Measurements from ENCODE around the gene KIAA1328.

KIAA1328 gene

GRCh38 chr18:36829362-36830157, 633 bp downstream of the KIAA1328 start:
- H3K36me3 ChIP-seq (ENCODE audit: control insufficient read depth, insufficient read depth, low read length), result no peaks in the 10 kb centered on the region
- no peaks in the 10 kb centered on the region for H3K27me3 ChIP-seq (ENCODE audit: control insufficient read depth, insufficient read depth, low read length)
- peak overlapping the region; percentile 80 for H3K27ac ChIP-seq (ENCODE audit: low read depth, low read length)
- H3K4me3 ChIP-seq (ENCODE audit: low read length), result peak overlapping the region; percentile 100
- H3K9ac ChIP-seq (ENCODE audit: low read length), result peak overlapping the region; percentile 88
- H3K4me1 ChIP-seq (ENCODE audit: control insufficient read depth, insufficient read depth, low read length), result peaks cover 8% of the 10 kb centered on the region

- Histone ChIP-seq H3K27ac (ENCODE audit: low read depth, low read length) (no peak overlapping the region), H3K27me3 (ENCODE audit: control insufficient read depth, insufficient read depth, low read length) (no peaks in the 10 kb centered on the region), H3K4me1 (ENCODE audit: control insufficient read depth, insufficient read depth, low read length) (peaks cover 8% of the 10 kb centered on the region), H3K4me3 (ENCODE audit: low read length) (peak overlapping the region; percentile 100), H3K36me3 (ENCODE audit: control insufficient read depth, insufficient read depth, low read length) (no peaks in the 10 kb centered on the region), H3K9ac (ENCODE audit: low read length) (no peak overlapping the region)
Observed at GRCh38 chr18:36830158-36830495, 1.2 kb downstream of the KIAA1328 start.

- no peaks in the 10 kb centered on the region for H3K27me3 ChIP-seq (ENCODE audit: control insufficient read depth, insufficient read depth, low read length)
- no peak overlapping the region for H3K27ac ChIP-seq (ENCODE audit: low read depth, low read length)
- no peaks in the 10 kb centered on the region for H3K36me3 ChIP-seq (ENCODE audit: control insufficient read depth, insufficient read depth, low read length)
- H3K9ac ChIP-seq (ENCODE audit: low read length), result no peak overlapping the region
- peaks cover 8% of the 10 kb centered on the region for H3K4me1 ChIP-seq (ENCODE audit: control insufficient read depth, insufficient read depth, low read length)
- H3K4me3 ChIP-seq (ENCODE audit: low read length), result no peak overlapping the region
Observed at GRCh38 chr18:36831139-36831538, 2.2 kb downstream of the KIAA1328 start.

GRCh38 chr18:36833120-36833519, 4.2 kb downstream of the KIAA1328 start:
- Histone ChIP-seq H3K9ac (ENCODE audit: low read length) (no peak overlapping the region), H3K4me1 (ENCODE audit: control insufficient read depth, insufficient read depth, low read length) (peaks cover 8% of the 10 kb centered on the region), H3K27me3 (ENCODE audit: control insufficient read depth, insufficient read depth, low read length) (no peaks in the 10 kb centered on the region), H3K36me3 (ENCODE audit: control insufficient read depth, insufficient read depth, low read length) (no peaks in the 10 kb centered on the region), H3K27ac (ENCODE audit: low read depth, low read length) (no peak overlapping the region), H3K4me3 (ENCODE audit: low read length) (no peak overlapping the region)

- Histone ChIP-seq H3K4me3 (ENCODE audit: low read length) (no peak overlapping the region), H3K27ac (ENCODE audit: low read depth, low read length) (no peak overlapping the region), H3K27me3 (ENCODE audit: control insufficient read depth, insufficient read depth, low read length) (no peaks in the 10 kb centered on the region), H3K9ac (ENCODE audit: low read length) (no peak overlapping the region), H3K4me1 (ENCODE audit: control insufficient read depth, insufficient read depth, low read length) (no peaks in the 10 kb centered on the region), H3K36me3 (ENCODE audit: control insufficient read depth, insufficient read depth, low read length) (no peaks in the 10 kb centered on the region)
Observed at GRCh38 chr18:36835927-36836326, 7.0 kb downstream of the KIAA1328 start.

GRCh38 chr18:36839835-36840234, 10.9 kb downstream of the KIAA1328 start:
- H3K4me3 ChIP-seq (ENCODE audit: low read length), result no peak overlapping the region
- no peaks in the 10 kb centered on the region for H3K27me3 ChIP-seq (ENCODE audit: control insufficient read depth, insufficient read depth, low read length)
- H3K36me3 ChIP-seq (ENCODE audit: control insufficient read depth, insufficient read depth, low read length), result no peaks in the 10 kb centered on the region
- no peak overlapping the region for H3K9ac ChIP-seq (ENCODE audit: low read length)
- H3K27ac ChIP-seq (ENCODE audit: low read depth, low read length), result no peak overlapping the region
- no peaks in the 10 kb centered on the region for H3K4me1 ChIP-seq (ENCODE audit: control insufficient read depth, insufficient read depth, low read length)

GRCh38 chr18:36843199-36843598, 14.3 kb downstream of the KIAA1328 start:
- H3K27ac ChIP-seq (ENCODE audit: low read depth, low read length), result no peak overlapping the region
- H3K4me1 ChIP-seq (ENCODE audit: control insufficient read depth, insufficient read depth, low read length), result no peaks in the 10 kb centered on the region
- no peaks in the 10 kb centered on the region for H3K27me3 ChIP-seq (ENCODE audit: control insufficient read depth, insufficient read depth, low read length)
- H3K36me3 ChIP-seq (ENCODE audit: control insufficient read depth, insufficient read depth, low read length), result no peaks in the 10 kb centered on the region
- H3K4me3 ChIP-seq (ENCODE audit: low read length), result no peak overlapping the region
- H3K9ac ChIP-seq (ENCODE audit: low read length), result no peak overlapping the region

- no peaks in the 10 kb centered on the region for H3K27me3 ChIP-seq (ENCODE audit: control insufficient read depth, insufficient read depth, low read length)
- H3K4me3 ChIP-seq (ENCODE audit: low read length), result no peak overlapping the region
- H3K9ac ChIP-seq (ENCODE audit: low read length), result no peak overlapping the region
- no peaks in the 10 kb centered on the region for H3K36me3 ChIP-seq (ENCODE audit: control insufficient read depth, insufficient read depth, low read length)
- H3K4me1 ChIP-seq (ENCODE audit: control insufficient read depth, insufficient read depth, low read length), result no peaks in the 10 kb centered on the region
- H3K27ac ChIP-seq (ENCODE audit: low read depth, low read length), result no peak overlapping the region
Observed at GRCh38 chr18:36843784-36844183, 14.9 kb downstream of the KIAA1328 start.

GRCh38 chr18:36848609-36849008, 19.7 kb downstream of the KIAA1328 start:
- Histone ChIP-seq H3K9ac (ENCODE audit: low read length) (no peak overlapping the region), H3K36me3 (ENCODE audit: control insufficient read depth, insufficient read depth, low read length) (no peaks in the 10 kb centered on the region), H3K27ac (ENCODE audit: low read depth, low read length) (no peak overlapping the region), H3K27me3 (ENCODE audit: control insufficient read depth, insufficient read depth, low read length) (no peaks in the 10 kb centered on the region), H3K4me3 (ENCODE audit: low read length) (no peak overlapping the region), H3K4me1 (ENCODE audit: control insufficient read depth, insufficient read depth, low read length) (no peaks in the 10 kb centered on the region)

GRCh38 chr18:36849288-36850006, 20.5 kb downstream of the KIAA1328 start:
- Histone ChIP-seq H3K27me3 (ENCODE audit: control insufficient read depth, insufficient read depth, low read length) (no peaks in the 10 kb centered on the region), H3K9ac (ENCODE audit: low read length) (no peak overlapping the region)

GRCh38 chr18:36850527-36851201, 21.7 kb downstream of the KIAA1328 start:
- Histone ChIP-seq H3K27me3 (ENCODE audit: control insufficient read depth, insufficient read depth, low read length) (no peaks in the 10 kb centered on the region), H3K36me3 (ENCODE audit: control insufficient read depth, insufficient read depth, low read length) (no peaks in the 10 kb centered on the region), H3K4me1 (ENCODE audit: control insufficient read depth, insufficient read depth, low read length) (no peaks in the 10 kb centered on the region), H3K4me3 (ENCODE audit: low read length) (no peak overlapping the region), H3K27ac (ENCODE audit: low read depth, low read length) (no peak overlapping the region), H3K9ac (ENCODE audit: low read length) (no peak overlapping the region)

More at GRCh38 chr18:36849288-36850006, 20.5 kb downstream of the KIAA1328 start:
- Histone ChIP-seq H3K36me3 (ENCODE audit: control insufficient read depth, insufficient read depth, low read length) (no peaks in the 10 kb centered on the region), H3K4me1 (ENCODE audit: control insufficient read depth, insufficient read depth, low read length) (no peaks in the 10 kb centered on the region), H3K4me3 (ENCODE audit: low read length) (no peak overlapping the region), H3K27ac (ENCODE audit: low read depth, low read length) (no peak overlapping the region)

- Histone ChIP-seq H3K27ac (ENCODE audit: low read depth, low read length) (no peak overlapping the region), H3K36me3 (ENCODE audit: control insufficient read depth, insufficient read depth, low read length) (no peaks in the 10 kb centered on the region), H3K4me1 (ENCODE audit: control insufficient read depth, insufficient read depth, low read length) (no peaks in the 10 kb centered on the region), H3K27me3 (ENCODE audit: control insufficient read depth, insufficient read depth, low read length) (no peaks in the 10 kb centered on the region), H3K9ac (ENCODE audit: low read length) (no peak overlapping the region), H3K4me3 (ENCODE audit: low read length) (no peak overlapping the region)
Observed at GRCh38 chr18:36851202-36851590, 22.3 kb downstream of the KIAA1328 start.
